Tibial nerve (tissue), 4 donors: ENCODE results near the gene CENPP. TPM values are rescaled to one million over a fixed set of nuclear protein-coding genes. Genes with fewer than 3 reads are reported as not detected.

Experiments used
- DNase-seq, 2 donors: peaks; one replicate each; pipeline ENCODE4 v3.0.0-alpha.2; 2019; ENCODE audit warnings: low spot score in 2 of 2
- H3K27ac ChIP-seq, 4 donors: fragments of 200-600 bp; sonication (generic) in 3 of 4; one replicate each; pipeline ENCODE4 v1.5.1; 2017 to 2019; ENCODE audit warnings: mild to moderate bottlenecking in 1 of 4
- H3K27me3 ChIP-seq, 2 donors: fragments of 200-600 bp; sonication (generic) in 1 of 2; one replicate each; pipeline versions ENCODE4 v1.5.1 to v1.6.0; 2017 to 2019
- H3K36me3 ChIP-seq, 3 donors: fragments of 200-600 bp; sonication (generic); one replicate each; pipeline ENCODE4 v1.5.1; 2018 to 2019
- H3K4me1 ChIP-seq, 4 donors: fragments of 200-600 bp; sonication (generic) in 3 of 4; one replicate each; pipeline ENCODE4 v1.5.1; 2017 to 2019
- H3K4me3 ChIP-seq, 4 donors: fragments of 200-600 bp; sonication (generic) in 3 of 4; one replicate each; pipeline ENCODE4 v1.5.1; 2017 to 2019; ENCODE audit warnings: mild to moderate bottlenecking in 1 of 4, moderate library complexity in 1 of 4
- H3K9me3 ChIP-seq, 4 donors: fragments of 200-600 bp; sonication (generic) in 3 of 4; one replicate each; pipeline ENCODE4 v1.5.1; 2017 to 2019
- CTCF ChIP-seq, 5 experiments: fragments of 200-600 bp in 3 of 5; fragments of 450-650 bp in 2 of 5; sonication (generic) in 3 of 5; IDR thresholded peaks; one replicate each; pipeline ENCODE4 v1.5.1; 2016 to 2019; ENCODE audit warnings: antibody characterized with exemption in 5 of 5, mild to moderate bottlenecking in 3 of 5, moderate library complexity in 2 of 5
- EP300 ChIP-seq, 2 donors: sonication (generic); formaldehyde crosslinking; IDR thresholded peaks; one replicate each; pipeline ENCODE4 v1.6.1; 2017; ENCODE audit warnings: antibody characterized with exemption in 2 of 2, mild to moderate bottlenecking in 1 of 2
- POLR2A ChIP-seq, 2 donors: fragments of 450-650 bp; IDR thresholded peaks; one replicate each; pipeline ENCODE4 v1.6.1; 2017; ENCODE audit warnings: antibody characterized with exemption in 2 of 2, mild to moderate bottlenecking in 2 of 2, moderate library complexity in 2 of 2
- WGBS, 2 donors: methylation state at CpG; one replicate each; pipeline ENCODE4 v1.1.5; 2018; 5-methylcytosine and 5-hydroxymethylcytosine counted together
- total RNA-seq, 4 donors: library from RNA; depleted of rRNA; stranded (reverse); fragments of >200 nt; gene quantifications; one replicate each; pipeline ENCODE4 v1.1.0, GENCODE V29; 2016

The CENPP gene
- total RNA-seq, 4 donors from 2014 or later = 5.0 to 17.1 (median 6.9) TPM

- TF ChIP-seq EP300 (IDR thresholded peaks at IDR 0.05) (no peak), POLR2A (IDR thresholded peaks at IDR 0.05) (no peak), CTCF (IDR thresholded peaks at IDR 0.05) (no peak)
- peaks cover 0 to 28% (median 11%) of the 10 kb centered on the region in 4 donors for H3K4me1 ChIP-seq
- peak within 1 kb of the TSS in 1 of 4 donors; percentile 75 for H3K27ac ChIP-seq
- peak within 1 kb of the TSS in 3 of 4 donors; percentile 4 to 31 (median 6) for H3K4me3 ChIP-seq
- H3K9me3 ChIP-seq = no peaks in the 10 kb centered on the region
- WGBS, 2 donors = 61 to 64% methylated on average over 5 of the region's 5 CpGs
- H3K27me3 ChIP-seq = no peaks in the 10 kb centered on the region
- H3K36me3 ChIP-seq = no peaks in the 10 kb centered on the region
- DNase-seq = no peak
Measured at GRCh38 chr9:92404042-92404836, 78.5 kb downstream of the CENPP start, which contains the start of gene OGN. Gene OGN (minus strand): TSS chr9:92404578. CDS start chr9:92403407, 1,171 bp downstream.

GRCh38 chr9:92405818-92406217 is 80.1 kb downstream of the CENPP start:
- no peaks in the 10 kb centered on the region for H3K36me3 ChIP-seq
- no peaks in the 10 kb centered on the region for H3K9me3 ChIP-seq
- peak overlapping the region in 1 of 4 donors; percentile 19 for H3K4me3 ChIP-seq
- no peaks in the 10 kb centered on the region for H3K27me3 ChIP-seq
- H3K27ac ChIP-seq = peak overlapping the region in 3 of 4 donors; percentile 32 to 77 (median 75)
- H3K4me1 ChIP-seq = peaks cover 0 to 38% (median 11%) of the 10 kb centered on the region in 4 donors
- no peak for DNase-seq
- no peak for TF ChIP-seq POLR2A (IDR thresholded peaks at IDR 0.05)
- TF ChIP-seq EP300 (IDR thresholded peaks at IDR 0.05) = no peak
- TF ChIP-seq CTCF (IDR thresholded peaks at IDR 0.05) = no peak
- WGBS, 2 donors = 75 to 78% methylated on average over 4 of the region's 4 CpGs

GRCh38 chr9:92406477-92406876 is 80.7 kb downstream of the CENPP start:
- 26 to 32% methylated on average over 3 of the region's 3 CpGs for WGBS, 2 donors
- Histone ChIP-seq H3K9me3 (peaks cover 0 to 6% (median 0%) of the 10 kb centered on the region in 4 donors), H3K4me1 (peaks cover 0 to 44% (median 11%) of the 10 kb centered on the region in 4 donors), H3K27ac (peak overlapping the region in 3 of 4 donors; percentile 32 to 77 (median 75)), H3K27me3 (no peaks in the 10 kb centered on the region), H3K4me3 (peak overlapping the region in 1 of 4 donors; percentile 19), H3K36me3 (no peaks in the 10 kb centered on the region)
- peak in 1 of 2 donors; percentile 42 for DNase-seq
- TF ChIP-seq POLR2A (IDR thresholded peaks at IDR 0.05) = peak in 1 of 2 donors; percentile 7
- TF ChIP-seq CTCF (IDR thresholded peaks at IDR 0.05) = no peak
- peak; percentile 20 to 76 for TF ChIP-seq EP300 (IDR thresholded peaks at IDR 0.05)

GRCh38 chr9:92407818-92408217 is 82.1 kb downstream of the CENPP start:
- H3K36me3 ChIP-seq = no peaks in the 10 kb centered on the region
- no peak for DNase-seq
- peaks cover 0 to 8% (median 0%) of the 10 kb centered on the region in 4 donors for H3K9me3 ChIP-seq
- peaks cover 0 to 38% (median 11%) of the 10 kb centered on the region in 4 donors for H3K4me1 ChIP-seq
- no peak for TF ChIP-seq CTCF (IDR thresholded peaks at IDR 0.05)
- TF ChIP-seq EP300 (IDR thresholded peaks at IDR 0.05) = no peak
- no peak for TF ChIP-seq POLR2A (IDR thresholded peaks at IDR 0.05)
- WGBS, 2 donors = 78 to 85% methylated on average over 2 of the region's 2 CpGs
- no peaks in the 10 kb centered on the region for H3K27me3 ChIP-seq
- no peak overlapping the region for H3K4me3 ChIP-seq
- H3K27ac ChIP-seq = peak overlapping the region in 1 of 4 donors; percentile 75
